Activated naive CD8-positive, alpha-beta T cell (primary cell): ENCODE results near the gene TMEM127.
"Not testable (repeated sequence)": the region's sequence is repeated elsewhere in the genome, so short reads cannot be mapped to it uniquely, and the experiment has no call there.

Source experiments
- H3K27ac Mint-ChIP-seq: one replicate; pipeline ENCODE4 v1.8.0; 2021; ENCODE audit warnings: mixed read lengths
- H3K27me3 Mint-ChIP-seq: one replicate; pipeline ENCODE4 v1.8.0; 2021; ENCODE audit warnings: mixed read lengths
- H3K36me3 Mint-ChIP-seq: one replicate; pipeline ENCODE4 v1.8.0; 2021; ENCODE audit warnings: mixed read lengths
- H3K4me1 Mint-ChIP-seq: one replicate; pipeline ENCODE4 v1.8.0; 2021; ENCODE audit warnings: low read depth, mixed read lengths
- H3K4me3 Mint-ChIP-seq: one replicate; pipeline ENCODE4 v1.8.0; 2021; ENCODE audit warnings: mild to moderate bottlenecking, mixed read lengths
- H3K9me3 Mint-ChIP-seq: one replicate; pipeline ENCODE4 v1.8.0; 2021; ENCODE audit warnings: low read depth, mixed read lengths

TMEM127 gene

DNA sequence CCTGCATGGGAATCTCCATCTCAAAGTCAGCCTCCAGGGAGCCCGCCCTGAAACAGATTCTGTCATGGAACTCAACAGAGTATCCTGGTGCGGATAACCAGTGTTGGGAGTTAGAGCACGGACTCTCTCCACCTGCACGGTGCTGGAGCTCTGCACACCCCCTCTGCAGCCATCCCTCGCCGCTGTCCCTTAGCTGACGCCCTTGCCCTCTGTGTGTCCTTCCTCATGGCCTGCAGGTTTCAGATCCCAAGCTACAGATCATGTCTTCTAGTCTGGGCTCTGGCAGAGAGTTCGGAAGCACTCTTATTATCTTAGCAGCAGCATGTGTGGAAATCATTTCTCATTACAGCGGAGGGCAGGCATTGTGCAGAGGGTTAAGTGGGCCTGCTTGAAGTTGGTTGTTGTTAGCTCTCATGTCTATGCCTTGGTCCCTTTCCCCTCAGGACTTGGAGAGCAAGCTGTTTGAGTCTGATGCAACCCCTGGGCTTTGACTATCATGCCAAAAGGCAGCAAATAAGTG, 26.0 kb downstream of the TMEM127 start:
- H3K27me3 Mint-ChIP-seq = no peaks in the 10 kb centered on the region
- no peak overlapping the region for H3K27ac Mint-ChIP-seq
- H3K9me3 Mint-ChIP-seq = no peaks in the 10 kb centered on the region
- peaks cover 8% of the 10 kb centered on the region for H3K36me3 Mint-ChIP-seq
- H3K4me3 Mint-ChIP-seq = no peak overlapping the region
- peaks cover 30% of the 10 kb centered on the region for H3K4me1 Mint-ChIP-seq

DNA sequence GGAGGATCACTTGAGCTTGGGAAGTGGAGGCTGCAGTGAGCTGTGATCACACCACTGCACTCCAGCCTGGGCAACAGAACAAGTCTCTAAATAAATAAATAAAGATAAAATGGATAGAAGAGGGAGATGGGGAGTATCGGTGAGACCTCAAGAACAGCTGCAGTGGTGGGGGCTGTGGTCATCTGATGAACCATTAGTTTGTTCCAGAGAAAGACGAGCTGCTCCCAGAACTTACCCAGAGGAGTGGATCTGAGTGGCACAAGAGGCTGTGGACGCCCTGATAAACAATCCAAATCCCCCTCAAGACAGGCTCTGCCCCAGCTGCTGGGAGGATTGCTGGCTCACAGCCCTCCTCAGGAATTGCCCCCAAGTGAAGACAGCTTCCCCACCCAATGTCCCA, 26.7 kb downstream of the TMEM127 start:
- Mint-ChIP-seq H3K27me3 (no peaks in the 10 kb centered on the region), H3K4me3 (no peak overlapping the region), H3K4me1 (peaks cover 28% of the 10 kb centered on the region), H3K9me3 (no peaks in the 10 kb centered on the region), H3K36me3 (peaks cover 8% of the 10 kb centered on the region), H3K27ac (no peak overlapping the region)

DNA sequence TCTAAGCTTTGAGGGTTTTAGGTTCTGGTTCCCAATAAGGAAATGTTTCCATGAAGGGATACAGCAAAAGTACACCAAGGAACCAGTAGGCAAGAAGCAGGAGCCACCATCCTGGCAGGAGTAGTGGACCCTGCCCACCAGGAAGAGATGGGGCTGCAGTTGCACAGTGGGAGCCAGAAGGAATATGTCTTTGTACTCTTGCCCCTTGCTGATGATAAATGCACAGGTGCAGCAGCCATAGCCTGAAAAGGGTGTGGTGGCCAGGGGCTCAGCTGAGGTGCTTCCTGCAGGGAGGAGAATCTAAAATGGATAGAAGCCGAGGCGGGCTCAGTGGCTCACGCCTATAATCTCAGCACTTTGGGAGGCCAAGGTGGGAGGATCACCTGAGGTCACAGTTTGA, 27.5 kb downstream of the TMEM127 start:
- no peaks in the 10 kb centered on the region for H3K9me3 Mint-ChIP-seq
- H3K4me3 Mint-ChIP-seq = no peak overlapping the region
- peaks cover 28% of the 10 kb centered on the region for H3K4me1 Mint-ChIP-seq
- no peaks in the 10 kb centered on the region for H3K27me3 Mint-ChIP-seq
- no peak overlapping the region for H3K27ac Mint-ChIP-seq
- H3K36me3 Mint-ChIP-seq = peaks cover 8% of the 10 kb centered on the region

DNA sequence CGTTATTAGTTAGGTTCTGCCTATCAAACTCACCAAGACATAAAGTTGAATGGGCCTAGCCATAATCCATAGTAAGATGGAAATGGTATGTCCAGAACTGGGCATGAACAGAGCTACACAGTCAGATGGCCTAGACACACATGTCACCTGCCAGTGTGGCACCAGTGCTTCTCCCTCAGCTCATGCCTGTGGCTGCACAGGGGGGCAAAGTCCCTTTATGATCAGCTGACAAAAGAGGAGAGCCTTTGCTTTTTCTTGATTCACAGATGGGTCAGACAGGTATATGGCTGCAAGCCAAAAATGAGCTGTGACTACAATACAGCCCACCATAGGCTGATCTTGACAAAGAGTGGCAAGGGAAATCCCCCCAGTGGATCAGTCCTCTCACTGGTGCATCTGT, 28.9 kb downstream of the TMEM127 start:
- no peaks in the 10 kb centered on the region for H3K9me3 Mint-ChIP-seq
- H3K36me3 Mint-ChIP-seq = peaks cover 8% of the 10 kb centered on the region
- H3K27me3 Mint-ChIP-seq = no peaks in the 10 kb centered on the region
- H3K4me1 Mint-ChIP-seq = peaks cover 14% of the 10 kb centered on the region
- H3K27ac Mint-ChIP-seq = no peak overlapping the region
- H3K4me3 Mint-ChIP-seq = no peak overlapping the region

DNA sequence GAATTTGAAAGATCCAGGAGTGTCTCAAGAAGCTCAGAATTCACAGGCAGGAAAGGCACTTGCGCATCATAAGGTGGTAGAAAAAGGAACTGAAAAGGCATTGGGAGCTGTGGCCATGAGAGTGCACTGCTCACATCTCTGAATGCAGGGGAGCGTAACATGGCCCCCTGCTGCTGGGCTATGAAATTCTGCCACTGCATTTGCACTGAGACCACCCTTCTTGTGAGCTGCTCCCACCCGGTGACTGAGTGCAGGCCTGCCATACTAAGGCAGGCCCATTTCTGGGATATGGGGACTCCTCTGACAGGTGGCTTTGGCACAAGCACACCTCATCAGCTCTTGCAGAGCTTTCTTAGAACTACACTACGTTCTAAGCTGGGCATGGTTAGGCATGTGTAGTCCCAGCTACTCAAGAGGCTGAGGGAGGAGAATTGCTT, 31.9 kb downstream of the TMEM127 start:
- H3K27ac Mint-ChIP-seq = no peak overlapping the region
- no peaks in the 10 kb centered on the region for H3K27me3 Mint-ChIP-seq
- H3K36me3 Mint-ChIP-seq = peaks cover 14% of the 10 kb centered on the region
- H3K4me1 Mint-ChIP-seq = no peaks in the 10 kb centered on the region
- no peaks in the 10 kb centered on the region for H3K9me3 Mint-ChIP-seq
- H3K4me3 Mint-ChIP-seq = no peak overlapping the region

DNA sequence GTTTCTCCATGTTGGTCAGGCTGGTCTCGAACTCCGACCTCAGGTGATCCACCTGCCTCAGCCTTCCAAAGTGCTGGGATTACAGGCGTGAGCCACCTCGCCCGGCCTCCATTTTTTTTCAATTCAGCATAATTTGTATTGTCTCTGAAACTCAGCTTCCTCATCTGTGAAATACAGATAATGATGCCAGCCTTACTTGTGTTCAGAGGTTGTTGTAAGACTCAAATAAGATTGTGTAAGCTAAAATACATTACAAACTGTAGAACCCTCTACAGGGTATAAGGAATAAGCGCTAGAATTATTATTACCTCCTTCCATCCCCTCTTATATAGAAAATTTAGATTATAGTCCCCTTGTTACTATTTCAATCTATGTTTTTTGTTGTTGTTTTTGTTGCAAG, 32.4 kb downstream of the TMEM127 start:
- Mint-ChIP-seq H3K4me3 (no peak overlapping the region), H3K4me1 (no peaks in the 10 kb centered on the region), H3K9me3 (no peaks in the 10 kb centered on the region), H3K27me3 (no peaks in the 10 kb centered on the region), H3K27ac (no peak overlapping the region), H3K36me3 (peaks cover 15% of the 10 kb centered on the region)

DNA sequence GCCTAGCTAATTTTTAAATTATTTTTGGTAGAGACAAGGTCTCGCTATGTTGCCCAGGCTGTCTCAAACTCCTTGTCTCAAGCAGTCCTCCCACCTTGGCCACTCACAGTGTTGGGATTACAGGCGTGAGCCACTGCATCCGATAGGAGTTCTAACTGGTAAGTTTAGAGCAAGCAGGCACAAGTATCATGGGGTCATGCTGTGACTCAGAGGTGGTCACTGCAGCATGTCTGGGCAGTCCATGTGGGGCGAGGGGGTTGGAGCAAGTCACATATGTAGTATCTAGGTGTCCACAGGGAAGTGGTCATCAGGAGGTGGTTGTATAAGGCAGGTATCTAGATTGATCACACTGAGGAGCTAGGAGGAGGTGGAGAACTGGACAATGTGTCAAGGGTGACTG, 34.5 kb downstream of the TMEM127 start:
- no peak overlapping the region for H3K4me3 Mint-ChIP-seq
- H3K27ac Mint-ChIP-seq = no peak overlapping the region
- peaks cover 13% of the 10 kb centered on the region for H3K36me3 Mint-ChIP-seq
- H3K27me3 Mint-ChIP-seq = no peaks in the 10 kb centered on the region
- H3K9me3 Mint-ChIP-seq = no peaks in the 10 kb centered on the region
- H3K4me1 Mint-ChIP-seq = no peaks in the 10 kb centered on the region

DNA sequence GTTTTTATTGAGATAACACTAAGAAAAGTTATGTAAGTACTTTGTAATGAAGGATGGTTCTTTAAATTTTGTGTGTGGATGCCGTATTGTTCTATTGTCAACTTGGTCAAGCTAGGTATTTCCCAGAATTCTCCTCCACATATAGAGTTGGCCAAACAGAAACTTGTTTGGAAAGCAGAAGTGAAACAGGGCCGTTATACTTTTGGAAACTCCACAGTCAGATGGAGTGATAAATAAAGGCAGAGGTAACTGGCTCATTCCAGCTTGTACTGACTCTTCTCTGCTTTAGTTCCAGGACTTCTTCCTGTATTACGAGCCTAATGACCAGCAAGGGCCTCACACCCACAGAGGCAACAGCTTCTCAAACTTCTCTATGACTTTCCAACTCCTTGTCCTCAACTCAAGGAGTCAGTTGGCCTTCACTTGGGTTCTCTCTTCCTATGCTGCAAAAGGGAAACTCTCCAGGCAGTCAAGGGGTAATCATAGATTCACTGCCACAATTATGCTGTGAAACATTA, 40.7 kb downstream of the TMEM127 start:
- H3K4me3 Mint-ChIP-seq = no peak overlapping the region
- peaks cover 4% of the 10 kb centered on the region for H3K4me1 Mint-ChIP-seq
- H3K27ac Mint-ChIP-seq = peak overlapping the region; percentile 34
- peaks cover 5% of the 10 kb centered on the region for H3K36me3 Mint-ChIP-seq
- no peaks in the 10 kb centered on the region for H3K9me3 Mint-ChIP-seq
- no peaks in the 10 kb centered on the region for H3K27me3 Mint-ChIP-seq

DNA sequence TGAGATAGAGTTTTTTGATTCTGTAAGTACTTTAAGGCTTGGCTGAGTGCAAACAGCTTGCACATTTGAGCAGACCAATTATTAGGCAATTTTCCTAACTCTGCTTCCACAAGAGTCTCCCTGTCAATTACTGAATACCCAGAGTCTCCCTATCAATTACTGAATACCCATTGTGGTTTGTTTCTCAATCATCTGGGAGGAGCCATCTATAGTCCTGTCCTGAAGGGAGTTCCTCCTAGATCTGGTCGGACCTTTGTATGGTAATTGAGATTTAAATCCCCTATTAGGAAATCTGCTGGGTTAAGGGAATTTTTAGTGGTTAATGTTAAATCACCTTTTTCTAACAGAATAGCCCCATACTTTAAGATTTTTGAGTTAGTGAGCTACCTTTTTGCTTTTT, 44.7 kb downstream of the TMEM127 start:
- not testable (repeated sequence) for H3K27me3 Mint-ChIP-seq, H3K4me1 Mint-ChIP-seq, H3K36me3 Mint-ChIP-seq, H3K27ac Mint-ChIP-seq, H3K4me3 Mint-ChIP-seq, H3K9me3 Mint-ChIP-seq

DNA sequence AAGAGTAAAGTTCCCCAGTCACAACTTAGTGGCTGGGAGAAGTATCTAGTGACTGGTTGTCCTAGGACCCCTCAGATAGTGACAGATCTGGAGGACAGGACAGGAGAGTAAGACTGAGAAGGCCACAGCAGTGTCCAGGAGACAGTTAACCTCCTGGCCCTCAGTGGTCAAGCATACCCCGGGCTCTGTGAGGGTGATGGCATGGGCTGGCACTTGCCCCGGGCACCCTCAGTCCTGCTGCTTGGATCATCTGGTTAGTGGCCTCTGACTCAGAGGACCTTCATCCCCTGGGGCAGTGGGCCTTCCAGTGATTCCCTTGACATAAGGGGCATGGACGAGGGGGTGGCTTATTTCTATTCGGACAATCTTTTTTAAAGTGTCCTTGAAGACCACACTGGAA, 45.8 kb downstream of the TMEM127 start:
- H3K27me3 Mint-ChIP-seq, H3K9me3 Mint-ChIP-seq, H3K4me1 Mint-ChIP-seq, H3K36me3 Mint-ChIP-seq, H3K27ac Mint-ChIP-seq, H3K4me3 Mint-ChIP-seq: not testable (repeated sequence)

DNA sequence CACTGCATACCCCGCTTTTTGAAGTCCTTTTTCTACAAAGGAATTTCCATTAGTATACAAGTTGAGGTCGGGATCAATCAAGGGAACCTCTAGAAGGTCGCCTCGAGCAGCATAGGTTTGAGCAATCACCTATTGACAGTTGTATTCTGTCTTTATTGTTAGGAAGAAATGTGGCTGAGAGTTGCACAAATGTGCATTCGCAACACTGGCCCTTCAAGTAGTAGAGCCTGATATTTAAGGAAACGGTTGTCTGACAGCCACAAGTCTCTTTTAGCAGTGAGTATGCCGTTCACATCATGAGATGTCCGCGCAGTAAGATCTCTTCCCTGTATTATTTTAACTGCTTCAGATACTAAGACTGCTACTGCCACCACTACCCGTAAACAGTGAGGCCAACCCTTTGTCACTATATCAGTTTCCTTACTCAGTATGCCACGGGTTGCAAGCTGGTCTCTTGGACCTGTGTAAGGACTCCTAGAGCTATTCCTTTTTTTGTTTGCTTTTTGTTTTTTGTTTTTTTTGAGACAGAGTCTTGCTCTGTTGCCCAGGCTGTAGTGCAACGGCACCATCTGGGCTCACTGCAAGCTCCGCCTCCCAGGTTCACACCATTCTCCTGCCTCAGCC, 47.2 kb downstream of the TMEM127 start:
- H3K4me3 Mint-ChIP-seq = no peak overlapping the region
- no peaks in the 10 kb centered on the region for H3K9me3 Mint-ChIP-seq
- H3K4me1 Mint-ChIP-seq = peaks cover under 1% of the 10 kb centered on the region
- no peak overlapping the region for H3K27ac Mint-ChIP-seq
- peaks cover 2% of the 10 kb centered on the region for H3K36me3 Mint-ChIP-seq
- H3K27me3 Mint-ChIP-seq = no peaks in the 10 kb centered on the region

DNA sequence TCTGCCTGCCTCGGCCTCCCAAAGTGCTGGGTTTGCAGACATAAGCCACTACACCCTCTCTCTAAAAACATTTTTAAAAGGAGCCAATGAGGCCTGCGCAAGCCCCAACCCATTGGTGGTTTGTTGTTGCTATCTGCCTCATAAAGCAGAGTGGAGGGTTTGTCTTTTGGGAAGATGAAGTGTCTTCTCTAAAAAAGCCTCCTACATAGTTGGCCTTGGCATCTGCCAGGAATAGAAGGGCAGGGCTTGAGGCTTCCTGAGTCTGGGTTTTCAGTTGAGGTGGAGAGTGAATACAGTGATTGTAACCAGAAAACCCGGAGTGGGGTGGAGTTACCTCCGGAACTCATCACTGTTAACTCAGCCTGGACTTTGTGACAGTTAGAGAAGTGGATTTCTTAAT, 51.2 kb downstream of the TMEM127 start:
- Mint-ChIP-seq H3K4me3 (no peak overlapping the region), H3K36me3 (peaks cover 2% of the 10 kb centered on the region), H3K27ac (no peak overlapping the region), H3K27me3 (no peaks in the 10 kb centered on the region), H3K4me1 (peaks cover 8% of the 10 kb centered on the region), H3K9me3 (no peaks in the 10 kb centered on the region)

DNA sequence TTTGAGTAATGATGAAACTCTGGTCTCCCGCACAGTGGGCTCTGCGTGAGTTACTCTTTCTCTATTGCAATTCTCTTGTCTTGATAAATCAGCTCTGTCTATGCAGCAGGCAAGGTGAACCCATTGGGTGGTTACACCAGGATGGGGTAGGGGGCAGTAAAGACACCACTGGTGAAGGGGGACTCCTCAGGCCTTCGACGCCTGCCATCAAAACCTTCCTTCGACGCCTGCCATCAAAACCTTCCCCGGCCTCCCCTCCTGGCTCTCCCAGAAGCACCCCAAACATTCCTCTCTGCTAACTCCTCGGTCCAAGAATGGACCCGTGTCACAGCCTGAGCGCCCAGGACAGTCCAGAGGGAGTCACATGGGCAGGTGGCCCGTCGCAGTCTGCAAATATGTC, 52.4 kb downstream of the TMEM127 start:
- Mint-ChIP-seq H3K4me1 (peaks cover 11% of the 10 kb centered on the region), H3K27ac (no peak overlapping the region), H3K4me3 (no peak overlapping the region), H3K9me3 (no peaks in the 10 kb centered on the region), H3K36me3 (peaks cover 2% of the 10 kb centered on the region), H3K27me3 (no peaks in the 10 kb centered on the region)

DNA sequence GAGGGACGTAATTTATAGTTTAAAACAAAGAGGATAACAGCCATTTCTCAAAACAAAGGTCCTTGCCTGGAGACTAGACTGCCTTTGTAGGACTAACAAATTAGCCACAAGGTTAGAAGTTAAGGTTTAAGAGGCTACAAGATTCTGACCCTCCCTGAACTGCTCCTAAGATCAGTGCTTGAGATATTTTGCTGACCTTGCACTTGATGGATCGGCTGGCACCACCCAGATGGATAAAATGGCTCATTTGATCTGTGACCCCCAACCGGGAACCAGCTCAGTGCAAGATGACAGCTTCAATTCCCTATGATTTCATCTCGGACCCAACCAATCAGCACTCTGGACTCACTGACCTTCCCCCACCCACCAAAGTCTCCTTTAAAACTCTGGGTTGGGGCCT, 53.5 kb downstream of the TMEM127 start:
- no peaks in the 10 kb centered on the region for H3K36me3 Mint-ChIP-seq
- H3K27ac Mint-ChIP-seq = no peak overlapping the region
- H3K4me1 Mint-ChIP-seq = peaks cover 15% of the 10 kb centered on the region
- no peak overlapping the region for H3K4me3 Mint-ChIP-seq
- no peaks in the 10 kb centered on the region for H3K27me3 Mint-ChIP-seq
- H3K9me3 Mint-ChIP-seq = no peaks in the 10 kb centered on the region

DNA sequence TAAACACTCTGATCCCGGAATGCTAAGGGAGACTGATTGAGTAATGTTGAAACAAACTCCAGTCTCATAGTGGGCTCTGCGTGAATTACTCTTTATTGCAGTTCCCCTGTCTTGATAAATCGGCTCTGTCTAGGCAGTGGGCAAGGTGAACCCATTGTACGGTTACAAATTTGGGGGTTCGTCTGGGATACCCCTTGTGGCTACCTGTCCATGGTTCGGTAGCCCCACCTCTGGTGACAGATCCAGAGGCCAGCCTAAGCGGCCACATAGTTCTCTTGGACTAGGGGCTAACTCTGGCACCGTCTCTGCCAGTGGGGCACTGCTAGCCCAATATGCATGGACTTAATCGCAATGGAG, 56.1 kb downstream of the TMEM127 start:
- Mint-ChIP-seq H3K9me3 (no peaks in the 10 kb centered on the region), H3K4me1 (peaks cover 38% of the 10 kb centered on the region), H3K36me3 (peaks cover 9% of the 10 kb centered on the region), H3K27me3 (no peaks in the 10 kb centered on the region), H3K27ac (peak overlapping the region; percentile 87), H3K4me3 (peak overlapping the region; percentile 88)

DNA sequence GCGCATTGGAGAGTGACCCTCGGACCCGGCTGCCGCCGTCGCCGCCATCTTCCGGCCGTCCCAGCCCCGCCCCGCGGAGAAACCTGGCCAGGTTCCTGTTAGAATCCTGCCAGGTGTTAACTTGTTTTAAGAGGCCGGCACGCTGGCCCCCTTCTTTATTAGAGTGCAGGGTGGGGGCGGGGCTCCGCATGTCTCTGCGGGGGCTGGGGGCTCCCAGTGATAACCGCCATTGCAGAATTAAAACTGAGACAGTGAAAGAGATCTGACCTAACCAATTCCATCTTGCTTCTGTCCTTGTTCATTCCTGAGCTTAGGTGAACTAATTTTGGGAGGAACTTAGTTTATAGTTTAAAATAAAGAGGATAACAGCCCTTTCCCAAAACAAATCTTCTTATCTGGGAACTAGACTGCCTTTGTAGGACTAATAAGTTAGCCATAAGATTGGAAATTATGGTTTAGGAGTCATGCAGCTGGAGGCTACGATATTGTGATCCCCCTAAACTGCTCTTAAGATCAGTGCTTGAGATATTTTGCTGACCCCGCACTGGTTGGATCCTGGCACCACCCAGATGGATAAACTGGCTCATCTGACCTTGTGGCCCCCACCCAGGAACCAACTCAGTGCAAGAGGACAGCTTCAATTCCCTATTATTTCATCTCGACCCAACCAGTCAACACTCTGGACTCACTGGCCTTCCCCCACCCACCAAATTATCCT, 56.6 kb downstream of the TMEM127 start:
- Mint-ChIP-seq H3K27me3 (no peaks in the 10 kb centered on the region), H3K27ac (peak overlapping the region; percentile 87), H3K4me1 (peaks cover 44% of the 10 kb centered on the region), H3K36me3 (peaks cover 9% of the 10 kb centered on the region), H3K9me3 (no peaks in the 10 kb centered on the region), H3K4me3 (peak overlapping the region; percentile 88)
